ENCODE data around the gene ITGB1BP1.

DNA sequence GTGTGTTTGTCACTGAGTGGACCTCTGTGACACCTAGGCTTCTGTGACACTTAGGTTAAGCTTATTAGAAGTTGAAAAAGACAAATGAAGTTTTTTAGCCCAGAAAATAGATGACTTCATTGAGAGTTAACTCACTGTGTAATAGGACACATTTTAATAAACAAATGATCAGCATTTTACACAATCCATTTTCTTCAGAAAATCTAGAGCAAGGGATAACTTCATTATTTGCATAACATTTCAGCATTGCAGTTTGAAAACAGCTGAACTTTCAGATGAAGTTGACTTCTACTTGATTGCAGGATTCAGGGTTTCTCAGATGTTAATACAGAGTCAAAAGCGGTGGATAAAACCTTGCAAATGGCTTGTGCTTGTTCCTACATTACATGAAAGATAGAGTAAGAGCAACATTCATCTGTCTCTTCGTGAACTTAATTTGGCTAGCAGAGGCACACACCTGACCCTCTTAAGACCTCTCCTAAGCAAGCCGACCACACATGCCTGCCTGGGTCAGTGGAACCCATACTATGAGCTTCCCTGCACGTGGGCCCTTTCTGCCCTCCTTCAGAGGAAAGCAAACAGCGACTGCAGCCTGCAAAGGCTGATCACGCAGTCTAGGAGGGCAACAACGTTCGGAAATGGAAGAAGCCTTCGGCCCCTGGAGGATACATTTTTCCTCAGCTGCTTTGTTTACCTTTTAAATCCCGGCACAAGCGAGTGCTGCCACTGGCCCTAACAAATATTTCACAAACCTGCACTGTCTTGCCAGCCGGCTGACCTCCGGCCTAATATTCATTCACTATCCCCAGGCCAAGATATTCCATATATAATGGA is 16.6 kb downstream of the ITGB1BP1 start:
- TF ChIP-seq NR2C2 (CRISPR knock-in tag; IDR thresholded peaks at IDR 0.05) (no peak), NR3C1 (CRISPR knock-in tag; conservative IDR thresholded peaks at IDR 0.05; ENCODE audit: low read depth) (no peak), CREM (CRISPR knock-in tag; IDR thresholded peaks at IDR 0.05) (no peak), ZNF317 (CRISPR knock-in tag; IDR thresholded peaks at IDR 0.05; ENCODE audit: borderline replicate concordance, low read depth) (no peak), IRF2 (CRISPR knock-in tag; IDR thresholded peaks at IDR 0.05; ENCODE audit: borderline replicate concordance, low read depth) (no peak), TEAD4 (CRISPR knock-in tag; IDR thresholded peaks at IDR 0.05) (no peak), ELF4 (CRISPR knock-in tag; IDR thresholded peaks at IDR 0.05; ENCODE audit: low read depth) (no peak)
- TF ChIP-seq, protein P1, sequence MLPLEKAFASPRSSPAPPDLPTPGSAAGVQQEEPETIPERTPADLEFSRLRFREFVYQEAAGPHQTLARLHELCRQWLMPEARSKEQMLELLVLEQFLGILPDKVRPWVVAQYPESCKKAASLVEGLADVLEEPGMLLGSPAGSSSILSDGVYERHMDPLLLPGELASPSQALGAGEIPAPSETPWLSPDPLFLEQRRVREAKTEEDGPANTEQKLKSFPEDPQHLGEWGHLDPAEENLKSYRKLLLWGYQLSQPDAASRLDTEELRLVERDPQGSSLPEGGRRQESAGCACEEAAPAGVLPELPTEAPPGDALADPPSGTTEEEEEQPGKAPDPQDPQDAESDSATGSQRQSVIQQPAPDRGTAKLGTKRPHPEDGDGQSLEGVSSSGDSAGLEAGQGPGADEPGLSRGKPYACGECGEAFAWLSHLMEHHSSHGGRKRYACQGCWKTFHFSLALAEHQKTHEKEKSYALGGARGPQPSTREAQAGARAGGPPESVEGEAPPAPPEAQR (CRISPR knock-in tag; IDR thresholded peaks at IDR 0.05) = no peak
- TF ChIP-seq, protein P2, sequence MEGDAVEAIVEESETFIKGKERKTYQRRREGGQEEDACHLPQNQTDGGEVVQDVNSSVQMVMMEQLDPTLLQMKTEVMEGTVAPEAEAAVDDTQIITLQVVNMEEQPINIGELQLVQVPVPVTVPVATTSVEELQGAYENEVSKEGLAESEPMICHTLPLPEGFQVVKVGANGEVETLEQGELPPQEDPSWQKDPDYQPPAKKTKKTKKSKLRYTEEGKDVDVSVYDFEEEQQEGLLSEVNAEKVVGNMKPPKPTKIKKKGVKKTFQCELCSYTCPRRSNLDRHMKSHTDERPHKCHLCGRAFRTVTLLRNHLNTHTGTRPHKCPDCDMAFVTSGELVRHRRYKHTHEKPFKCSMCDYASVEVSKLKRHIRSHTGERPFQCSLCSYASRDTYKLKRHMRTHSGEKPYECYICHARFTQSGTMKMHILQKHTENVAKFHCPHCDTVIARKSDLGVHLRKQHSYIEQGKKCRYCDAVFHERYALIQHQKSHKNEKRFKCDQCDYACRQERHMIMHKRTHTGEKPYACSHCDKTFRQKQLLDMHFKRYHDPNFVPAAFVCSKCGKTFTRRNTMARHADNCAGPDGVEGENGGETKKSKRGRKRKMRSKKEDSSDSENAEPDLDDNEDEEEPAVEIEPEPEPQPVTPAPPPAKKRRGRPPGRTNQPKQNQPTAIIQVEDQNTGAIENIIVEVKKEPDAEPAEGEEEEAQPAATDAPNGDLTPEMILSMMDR (IDR thresholded peaks at IDR 0.05) = no peak
- TF ChIP-seq, protein P3, sequence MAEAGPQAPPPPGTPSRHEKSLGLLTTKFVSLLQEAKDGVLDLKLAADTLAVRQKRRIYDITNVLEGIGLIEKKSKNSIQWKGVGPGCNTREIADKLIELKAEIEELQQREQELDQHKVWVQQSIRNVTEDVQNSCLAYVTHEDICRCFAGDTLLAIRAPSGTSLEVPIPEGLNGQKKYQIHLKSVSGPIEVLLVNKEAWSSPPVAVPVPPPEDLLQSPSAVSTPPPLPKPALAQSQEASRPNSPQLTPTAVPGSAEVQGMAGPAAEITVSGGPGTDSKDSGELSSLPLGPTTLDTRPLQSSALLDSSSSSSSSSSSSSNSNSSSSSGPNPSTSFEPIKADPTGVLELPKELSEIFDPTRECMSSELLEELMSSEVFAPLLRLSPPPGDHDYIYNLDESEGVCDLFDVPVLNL (CRISPR knock-in tag; IDR thresholded peaks at IDR 0.05; ENCODE audit: borderline replicate concordance, low read depth) = no peak
- TF ChIP-seq, protein P4, sequence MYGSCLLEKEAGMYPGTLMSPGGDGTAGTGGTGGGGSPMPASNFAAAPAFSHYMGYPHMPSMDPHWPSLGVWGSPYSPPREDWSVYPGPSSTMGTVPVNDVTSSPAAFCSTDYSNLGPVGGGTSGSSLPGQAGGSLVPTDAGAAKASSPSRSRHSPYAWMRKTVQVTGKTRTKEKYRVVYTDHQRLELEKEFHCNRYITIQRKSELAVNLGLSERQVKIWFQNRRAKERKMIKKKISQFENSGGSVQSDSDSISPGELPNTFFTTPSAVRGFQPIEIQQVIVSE (CRISPR knock-in tag; IDR thresholded peaks at IDR 0.05; ENCODE audit: borderline replicate concordance) = no peak
- TF ChIP-seq, protein P5, sequence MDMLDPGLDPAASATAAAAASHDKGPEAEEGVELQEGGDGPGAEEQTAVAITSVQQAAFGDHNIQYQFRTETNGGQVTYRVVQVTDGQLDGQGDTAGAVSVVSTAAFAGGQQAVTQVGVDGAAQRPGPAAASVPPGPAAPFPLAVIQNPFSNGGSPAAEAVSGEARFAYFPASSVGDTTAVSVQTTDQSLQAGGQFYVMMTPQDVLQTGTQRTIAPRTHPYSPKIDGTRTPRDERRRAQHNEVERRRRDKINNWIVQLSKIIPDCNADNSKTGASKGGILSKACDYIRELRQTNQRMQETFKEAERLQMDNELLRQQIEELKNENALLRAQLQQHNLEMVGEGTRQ (CRISPR knock-in tag; IDR thresholded peaks at IDR 0.05) = no peak
- TF ChIP-seq, protein P6, sequence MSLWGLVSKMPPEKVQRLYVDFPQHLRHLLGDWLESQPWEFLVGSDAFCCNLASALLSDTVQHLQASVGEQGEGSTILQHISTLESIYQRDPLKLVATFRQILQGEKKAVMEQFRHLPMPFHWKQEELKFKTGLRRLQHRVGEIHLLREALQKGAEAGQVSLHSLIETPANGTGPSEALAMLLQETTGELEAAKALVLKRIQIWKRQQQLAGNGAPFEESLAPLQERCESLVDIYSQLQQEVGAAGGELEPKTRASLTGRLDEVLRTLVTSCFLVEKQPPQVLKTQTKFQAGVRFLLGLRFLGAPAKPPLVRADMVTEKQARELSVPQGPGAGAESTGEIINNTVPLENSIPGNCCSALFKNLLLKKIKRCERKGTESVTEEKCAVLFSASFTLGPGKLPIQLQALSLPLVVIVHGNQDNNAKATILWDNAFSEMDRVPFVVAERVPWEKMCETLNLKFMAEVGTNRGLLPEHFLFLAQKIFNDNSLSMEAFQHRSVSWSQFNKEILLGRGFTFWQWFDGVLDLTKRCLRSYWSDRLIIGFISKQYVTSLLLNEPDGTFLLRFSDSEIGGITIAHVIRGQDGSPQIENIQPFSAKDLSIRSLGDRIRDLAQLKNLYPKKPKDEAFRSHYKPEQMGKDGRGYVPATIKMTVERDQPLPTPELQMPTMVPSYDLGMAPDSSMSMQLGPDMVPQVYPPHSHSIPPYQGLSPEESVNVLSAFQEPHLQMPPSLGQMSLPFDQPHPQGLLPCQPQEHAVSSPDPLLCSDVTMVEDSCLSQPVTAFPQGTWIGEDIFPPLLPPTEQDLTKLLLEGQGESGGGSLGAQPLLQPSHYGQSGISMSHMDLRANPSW (CRISPR knock-in tag; conservative IDR thresholded peaks at IDR 0.05; ENCODE audit: low read depth) = no peak
- TF ChIP-seq, protein P7, sequence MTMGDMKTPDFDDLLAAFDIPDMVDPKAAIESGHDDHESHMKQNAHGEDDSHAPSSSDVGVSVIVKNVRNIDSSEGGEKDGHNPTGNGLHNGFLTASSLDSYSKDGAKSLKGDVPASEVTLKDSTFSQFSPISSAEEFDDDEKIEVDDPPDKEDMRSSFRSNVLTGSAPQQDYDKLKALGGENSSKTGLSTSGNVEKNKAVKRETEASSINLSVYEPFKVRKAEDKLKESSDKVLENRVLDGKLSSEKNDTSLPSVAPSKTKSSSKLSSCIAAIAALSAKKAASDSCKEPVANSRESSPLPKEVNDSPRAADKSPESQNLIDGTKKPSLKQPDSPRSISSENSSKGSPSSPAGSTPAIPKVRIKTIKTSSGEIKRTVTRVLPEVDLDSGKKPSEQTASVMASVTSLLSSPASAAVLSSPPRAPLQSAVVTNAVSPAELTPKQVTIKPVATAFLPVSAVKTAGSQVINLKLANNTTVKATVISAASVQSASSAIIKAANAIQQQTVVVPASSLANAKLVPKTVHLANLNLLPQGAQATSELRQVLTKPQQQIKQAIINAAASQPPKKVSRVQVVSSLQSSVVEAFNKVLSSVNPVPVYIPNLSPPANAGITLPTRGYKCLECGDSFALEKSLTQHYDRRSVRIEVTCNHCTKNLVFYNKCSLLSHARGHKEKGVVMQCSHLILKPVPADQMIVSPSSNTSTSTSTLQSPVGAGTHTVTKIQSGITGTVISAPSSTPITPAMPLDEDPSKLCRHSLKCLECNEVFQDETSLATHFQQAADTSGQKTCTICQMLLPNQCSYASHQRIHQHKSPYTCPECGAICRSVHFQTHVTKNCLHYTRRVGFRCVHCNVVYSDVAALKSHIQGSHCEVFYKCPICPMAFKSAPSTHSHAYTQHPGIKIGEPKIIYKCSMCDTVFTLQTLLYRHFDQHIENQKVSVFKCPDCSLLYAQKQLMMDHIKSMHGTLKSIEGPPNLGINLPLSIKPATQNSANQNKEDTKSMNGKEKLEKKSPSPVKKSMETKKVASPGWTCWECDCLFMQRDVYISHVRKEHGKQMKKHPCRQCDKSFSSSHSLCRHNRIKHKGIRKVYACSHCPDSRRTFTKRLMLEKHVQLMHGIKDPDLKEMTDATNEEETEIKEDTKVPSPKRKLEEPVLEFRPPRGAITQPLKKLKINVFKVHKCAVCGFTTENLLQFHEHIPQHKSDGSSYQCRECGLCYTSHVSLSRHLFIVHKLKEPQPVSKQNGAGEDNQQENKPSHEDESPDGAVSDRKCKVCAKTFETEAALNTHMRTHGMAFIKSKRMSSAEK (CRISPR knock-in tag; IDR thresholded peaks at IDR 0.05; ENCODE audit: borderline replicate concordance) = no peak
